Ovary (tissue), 9 donors: ENCODE measurements around the gene ZNF316. TPM values are rescaled to one million over a fixed set of nuclear protein-coding genes. Genes with fewer than 3 reads are reported as not detected.

Source experiments
- DNase-seq, 5 donors: peaks; one replicate each; pipeline ENCODE4 v3.0.0-alpha.2; 2019 to 2020
- H3K27ac ChIP-seq, 2 donors: fragments of 200-600 bp; one replicate each; pipeline versions ENCODE4 v1.5.1 to v1.8.0; 2019 to 2022
- H3K27me3 ChIP-seq: fragments of 200-600 bp; one replicate; pipeline ENCODE4 v1.8.0; 2022
- H3K36me3 ChIP-seq: fragments of 200-600 bp; sonication (generic); one replicate; pipeline ENCODE4 v1.5.1; 2019
- H3K4me1 ChIP-seq: one replicate; pipeline ENCODE4 v1.8.1; 2013; ENCODE audit warnings: mild to moderate bottlenecking, moderate library complexity; ENCODE audit not compliant: insufficient read depth
- H3K4me3 ChIP-seq: fragments of 200-600 bp; sonication (generic); one replicate; pipeline ENCODE4 v1.5.1; 2017
- H3K9me3 ChIP-seq, 2 donors: fragments of 200-600 bp in 1 of 2; sonication (generic) in 1 of 2; one replicate each; pipeline versions ENCODE4 v1.5.1 to v1.8.1; 2013 to 2019; ENCODE audit warnings: mild to moderate bottlenecking in 1 of 2, moderate library complexity in 1 of 2
- CTCF ChIP-seq, 3 donors: fragments of 450-650 bp in 2 of 3; fragments of 200-600 bp in 1 of 3; IDR thresholded peaks; one replicate each; pipeline versions ENCODE4 v1.5.1 to v1.8.0; 2016 to 2022; ENCODE audit warnings: antibody characterized with exemption in 3 of 3, mild to moderate bottlenecking in 1 of 3
- EP300 ChIP-seq: sonication (generic); formaldehyde crosslinking; IDR thresholded peaks from one replicate; pipeline ENCODE4 v1.6.1; 2017; ENCODE audit warnings: antibody characterized with exemption
- POLR2A ChIP-seq: fragments of 450-650 bp; IDR thresholded peaks from one replicate; pipeline ENCODE4 v1.6.1; 2017; ENCODE audit warnings: antibody characterized with exemption, mild to moderate bottlenecking, moderate library complexity
- WGBS, 3 donors: extraction: QIAGEN DNeasy Blood & Tissue Kit in 1 of 3; methylation state at CpG; one replicate each; pipeline versions ENCODE4 v1.1.5 to v1.1.7; 2013 to 2017; 5-methylcytosine and 5-hydroxymethylcytosine counted together
- intact Hi-C, 4 donors: fragments of 100-400 bp; cut with DNase I; formaldehyde crosslinking; loops; one replicate each; pipeline versions ENCODE4 v1.11.0 to v1.15.1; 2022 to 2023
- polyA plus RNA-seq, 2 donors: library from polyadenylated mRNA; stranded (reverse); fragments of 200-250 nt in 1 of 2; fragments of 350-450 nt in 1 of 2; fragmentation: Illumina TruSeq in 1 of 2; extraction: RNeasy Lipid Tissue Mini Kit (QIAGEN cat#74804) in 1 of 2; gene quantifications; one replicate each; pipeline ENCODE4 v1.2.3, GENCODE V29; 2013 to 2014
- total RNA-seq, 7 donors: library from RNA; depleted of rRNA in 2 of 7; stranded (reverse); fragments of >200 nt in 2 of 7; fragmentation: NEBNext Ultra II Directional in 3 of 7; extraction: Animal tissue kit (Norgen Biotek cat#: 25700) in 3 of 7; gene quantifications; one replicate each; pipeline versions ENCODE4 v1.1.0 to v1.2.4, GENCODE V29; 2016 to 2023
- donor health status: DM: no; HTN: no; CAD: no; lungs with moderate emphysema.
- donor health status: DM: no; HTN: no; CAD: no.
- donor health status: Bipolar disorder and iron deficiency.
- donor health status: DM: yes; HTN: yes; CAD: no.
- donor health status: DM: no; HTN: no; CAD: no.
- donor health status: DM: yes; HTN: yes; CAD: no.

Gene ZNF316
- total and polyA plus RNA-seq, 9 donors = 11.5 to 36.4 (median 28.1) TPM

GRCh38 chr7:6619961-6620360, 17.2 kb upstream of the ZNF316 start:
- Histone ChIP-seq H3K27ac (no peak overlapping the region), H3K27me3 (no peaks in the 10 kb centered on the region), H3K36me3 (no peaks in the 10 kb centered on the region), H3K4me1 (peaks cover 5% of the 10 kb centered on the region), H3K4me3 (no peak overlapping the region), H3K9me3 (no peaks in the 10 kb centered on the region)
- WGBS, 3 donors = 85 to 87% (median 86%) methylated on average over 3 of the region's 3 CpGs
- intact Hi-C loops = no loop called here
- TF ChIP-seq EP300 (no peak), POLR2A (no peak), CTCF (IDR thresholded peaks at IDR 0.05) (no peak)
- no peak for DNase-seq

- 89 to 91% (median 91%) methylated on average over 20 of the region's 20 CpGs for WGBS, 3 donors
- no peak for DNase-seq
- no peaks in the 10 kb centered on the region for H3K4me1 ChIP-seq
- no peak overlapping the region for H3K4me3 ChIP-seq
- no peak overlapping the region for H3K27ac ChIP-seq
- no peaks in the 10 kb centered on the region for H3K9me3 ChIP-seq
- TF ChIP-seq CTCF (IDR thresholded peaks at IDR 0.05) = no peak
- no peak for TF ChIP-seq EP300
- no peak for TF ChIP-seq POLR2A
- intact Hi-C loops = no loop called here
- no peaks in the 10 kb centered on the region for H3K36me3 ChIP-seq
- no peaks in the 10 kb centered on the region for H3K27me3 ChIP-seq
Observed at GRCh38 chr7:6621195-6622133, 15.7 kb upstream of the ZNF316 start.

- Histone ChIP-seq H3K4me3 (no peak overlapping the region), H3K27ac (no peak overlapping the region), H3K4me1 (no peaks in the 10 kb centered on the region), H3K36me3 (no peaks in the 10 kb centered on the region), H3K27me3 (no peaks in the 10 kb centered on the region), H3K9me3 (no peaks in the 10 kb centered on the region)
- intact Hi-C loops = no loop called here
- 95 to 96% (median 96%) methylated on average over 65 to 67 of the region's 67 CpGs for WGBS, 3 donors
- DNase-seq = no peak
- no peak for TF ChIP-seq EP300
- no peak for TF ChIP-seq CTCF (IDR thresholded peaks at IDR 0.05)
- TF ChIP-seq POLR2A = no peak
Observed at GRCh38 chr7:6622134-6622710, 14.9 kb upstream of the ZNF316 start.

- H3K36me3 ChIP-seq = no peaks in the 10 kb centered on the region
- intact Hi-C loops = no loop called here
Observed at GRCh38 chr7:6623589-6624245, 13.4 kb upstream of the ZNF316 start.

More at GRCh38 chr7:6623589-6624245, 13.4 kb upstream of the ZNF316 start:
- Histone ChIP-seq H3K9me3 (no peaks in the 10 kb centered on the region), H3K27ac (no peak overlapping the region), H3K4me1 (no peaks in the 10 kb centered on the region), H3K4me3 (no peak overlapping the region), H3K27me3 (no peaks in the 10 kb centered on the region)
- TF ChIP-seq CTCF (IDR thresholded peaks at IDR 0.05) (no peak), POLR2A (no peak), EP300 (no peak)
- WGBS, 3 donors = 73 to 79% (median 76%) methylated on average over 14 to 15 of the region's 15 CpGs
- DNase-seq = no peak
